ENCODE measurements around the gene HIPK2.

Gene HIPK2

DNA sequence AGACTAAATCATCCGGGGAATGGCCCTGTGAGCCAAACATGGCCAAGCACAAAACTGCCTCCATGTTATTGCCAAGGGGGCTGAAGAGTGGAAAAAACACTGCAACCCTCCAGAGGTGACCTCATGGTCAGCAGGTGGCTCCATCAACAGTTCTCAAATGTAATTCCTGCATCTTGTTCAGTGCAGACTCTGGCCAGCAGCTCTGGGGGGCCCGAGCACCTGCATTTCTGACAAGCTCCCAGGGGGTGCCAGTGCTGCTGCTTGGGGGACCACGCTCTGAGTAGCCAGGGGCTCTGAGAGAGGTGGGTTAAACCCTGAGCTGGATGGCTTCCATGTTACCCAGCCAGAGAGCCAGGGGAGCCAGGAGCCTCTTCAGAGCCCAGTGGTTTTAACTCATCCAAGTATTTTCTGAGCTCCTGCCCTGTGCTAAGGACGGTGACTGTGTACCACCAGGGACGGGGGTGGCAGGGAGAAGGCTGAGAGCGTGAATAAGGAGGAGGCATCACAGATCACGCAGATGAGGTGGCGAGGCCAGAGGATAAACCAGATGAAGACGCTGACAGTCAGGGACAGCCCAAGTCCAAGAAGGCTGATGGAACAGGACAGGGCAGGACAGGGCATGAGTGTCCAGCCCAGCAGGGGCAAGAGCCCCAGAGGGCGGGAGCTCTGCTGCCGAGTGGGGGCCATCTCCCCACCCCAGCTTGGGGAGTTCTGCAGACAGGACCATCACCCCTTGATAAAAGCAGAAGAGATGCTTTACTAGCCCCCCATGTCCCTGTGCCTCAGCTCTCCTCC, 201.4 kb downstream of the HIPK2 start:
- Histone ChIP-seq H3K79me2 (ENCODE audit: insufficient read depth, low read length) (no peaks in the 10 kb centered on the region), H3K36me3 (ENCODE audit: insufficient read depth, low read length) (no peaks in the 10 kb centered on the region), H3K9ac (ENCODE audit: low read length) (no peak overlapping the region), H3K27me3 (ENCODE audit: insufficient read depth, low read length) (no peaks in the 10 kb centered on the region), H3K9me2 (ENCODE audit: low read depth, low read length) (no peaks in the 10 kb centered on the region), H3K4me3 (ENCODE audit: low read depth, low read length, poor library complexity, severe bottlenecking) (no peak overlapping the region), H3K9me3 (ENCODE audit: low read length) (no peaks in the 10 kb centered on the region), H3K4me1 (ENCODE audit: insufficient read depth, low read length, severe bottlenecking) (no peaks in the 10 kb centered on the region), H3K27ac (ENCODE audit: low read depth, low read length, poor library complexity, severe bottlenecking) (no peak overlapping the region), H3K4me2 (ENCODE audit: low read length) (no peak overlapping the region), H2AFZ (ENCODE audit: low read length) (no peak overlapping the region), H3F3A (ENCODE audit: insufficient read depth, low read length) (no peaks in the 10 kb centered on the region), H4K20me1 (ENCODE audit: insufficient read depth, low read length) (no peaks in the 10 kb centered on the region)
- TF ChIP-seq, protein P1, sequence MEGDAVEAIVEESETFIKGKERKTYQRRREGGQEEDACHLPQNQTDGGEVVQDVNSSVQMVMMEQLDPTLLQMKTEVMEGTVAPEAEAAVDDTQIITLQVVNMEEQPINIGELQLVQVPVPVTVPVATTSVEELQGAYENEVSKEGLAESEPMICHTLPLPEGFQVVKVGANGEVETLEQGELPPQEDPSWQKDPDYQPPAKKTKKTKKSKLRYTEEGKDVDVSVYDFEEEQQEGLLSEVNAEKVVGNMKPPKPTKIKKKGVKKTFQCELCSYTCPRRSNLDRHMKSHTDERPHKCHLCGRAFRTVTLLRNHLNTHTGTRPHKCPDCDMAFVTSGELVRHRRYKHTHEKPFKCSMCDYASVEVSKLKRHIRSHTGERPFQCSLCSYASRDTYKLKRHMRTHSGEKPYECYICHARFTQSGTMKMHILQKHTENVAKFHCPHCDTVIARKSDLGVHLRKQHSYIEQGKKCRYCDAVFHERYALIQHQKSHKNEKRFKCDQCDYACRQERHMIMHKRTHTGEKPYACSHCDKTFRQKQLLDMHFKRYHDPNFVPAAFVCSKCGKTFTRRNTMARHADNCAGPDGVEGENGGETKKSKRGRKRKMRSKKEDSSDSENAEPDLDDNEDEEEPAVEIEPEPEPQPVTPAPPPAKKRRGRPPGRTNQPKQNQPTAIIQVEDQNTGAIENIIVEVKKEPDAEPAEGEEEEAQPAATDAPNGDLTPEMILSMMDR (IDR thresholded peaks at IDR 0.05; ENCODE audit: low read length), result no peak
- no peak for TF ChIP-seq EZH2 (IDR thresholded peaks at IDR 0.05; ENCODE audit: borderline replicate concordance, low read length)

DNA sequence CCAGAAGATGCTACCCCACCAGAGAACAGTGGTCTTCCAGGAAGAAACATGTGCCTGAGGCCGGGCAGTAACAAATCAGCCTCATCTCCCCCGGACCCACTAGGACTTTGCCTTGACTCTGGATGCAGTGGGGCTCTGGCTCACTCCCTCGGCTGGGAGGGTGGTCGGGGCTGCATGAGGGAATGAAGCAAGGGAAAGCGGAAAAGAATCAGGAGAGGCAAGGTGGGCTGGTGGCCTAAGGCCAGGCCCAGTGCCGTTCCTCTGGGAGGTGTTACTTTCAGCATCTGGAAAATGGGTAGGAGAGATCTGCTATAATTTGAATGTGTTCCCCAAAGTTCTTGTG, 202.5 kb downstream of the HIPK2 start:
- Histone ChIP-seq H2AFZ (ENCODE audit: low read length) (no peak overlapping the region), H3K9me2 (ENCODE audit: low read depth, low read length) (no peaks in the 10 kb centered on the region), H3K27me3 (ENCODE audit: insufficient read depth, low read length) (no peaks in the 10 kb centered on the region), H3K27ac (ENCODE audit: low read depth, low read length, poor library complexity, severe bottlenecking) (no peak overlapping the region), H4K20me1 (ENCODE audit: insufficient read depth, low read length) (no peaks in the 10 kb centered on the region), H3K9ac (ENCODE audit: low read length) (no peak overlapping the region), H3K4me2 (ENCODE audit: low read length) (no peak overlapping the region), H3K79me2 (ENCODE audit: insufficient read depth, low read length) (no peaks in the 10 kb centered on the region), H3K9me3 (ENCODE audit: low read length) (no peaks in the 10 kb centered on the region), H3K4me1 (ENCODE audit: insufficient read depth, low read length, severe bottlenecking) (no peaks in the 10 kb centered on the region), H3K36me3 (ENCODE audit: insufficient read depth, low read length) (no peaks in the 10 kb centered on the region), H3F3A (ENCODE audit: insufficient read depth, low read length) (no peaks in the 10 kb centered on the region), H3K4me3 (ENCODE audit: low read depth, low read length, poor library complexity, severe bottlenecking) (no peak overlapping the region)
- TF ChIP-seq, protein P1 (IDR thresholded peaks at IDR 0.05; ENCODE audit: low read length), result no peak
- no peak for TF ChIP-seq EZH2 (IDR thresholded peaks at IDR 0.05; ENCODE audit: borderline replicate concordance, low read length)

DNA sequence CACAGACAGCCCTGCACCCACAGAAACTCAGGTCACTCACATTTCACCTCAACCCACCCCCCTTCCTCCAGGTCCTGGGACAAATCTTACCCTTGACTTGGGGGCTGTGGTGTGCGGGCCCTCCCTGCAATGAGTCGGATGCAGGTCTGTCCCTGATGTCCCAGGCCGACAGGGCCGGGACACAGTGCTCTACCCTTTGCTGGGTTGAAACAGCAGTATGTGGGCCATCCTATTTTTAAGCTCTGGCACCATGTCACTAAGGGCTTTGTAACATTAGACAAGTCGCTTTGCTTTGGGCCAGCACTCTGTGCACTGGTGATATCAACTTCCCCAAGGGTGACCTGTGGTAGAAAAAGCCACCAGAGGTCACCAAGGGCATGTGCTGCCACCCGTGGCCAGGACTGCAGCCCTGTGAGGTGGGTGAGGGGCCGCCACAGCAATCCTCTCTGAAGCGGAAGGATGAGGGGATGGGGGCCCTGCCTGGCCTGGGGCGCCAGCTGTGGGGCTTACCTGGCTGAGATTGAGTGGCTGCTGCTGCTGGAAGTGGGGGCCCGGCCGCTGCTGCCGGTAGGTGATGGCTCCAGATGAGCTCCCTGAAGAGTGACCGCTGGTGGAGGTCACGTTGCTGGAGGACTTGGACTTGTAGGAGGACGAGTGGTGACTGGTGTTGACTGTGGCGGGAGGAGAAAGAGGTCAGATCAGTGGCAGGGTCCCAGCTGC, 203.0 kb downstream of the HIPK2 start:
- Histone ChIP-seq H3K4me2 (ENCODE audit: low read length) (no peak overlapping the region), H3K27me3 (ENCODE audit: insufficient read depth, low read length) (no peaks in the 10 kb centered on the region), H2AFZ (ENCODE audit: low read length) (no peak overlapping the region), H4K20me1 (ENCODE audit: insufficient read depth, low read length) (no peaks in the 10 kb centered on the region), H3K4me1 (ENCODE audit: insufficient read depth, low read length, severe bottlenecking) (no peaks in the 10 kb centered on the region), H3K9me2 (ENCODE audit: low read depth, low read length) (no peaks in the 10 kb centered on the region), H3K27ac (ENCODE audit: low read depth, low read length, poor library complexity, severe bottlenecking) (no peak overlapping the region), H3K9ac (ENCODE audit: low read length) (no peak overlapping the region), H3K4me3 (ENCODE audit: low read depth, low read length, poor library complexity, severe bottlenecking) (no peak overlapping the region), H3F3A (ENCODE audit: insufficient read depth, low read length) (no peaks in the 10 kb centered on the region), H3K36me3 (ENCODE audit: insufficient read depth, low read length) (no peaks in the 10 kb centered on the region), H3K79me2 (ENCODE audit: insufficient read depth, low read length) (no peaks in the 10 kb centered on the region), H3K9me3 (ENCODE audit: low read length) (no peaks in the 10 kb centered on the region)
- TF ChIP-seq EZH2 (IDR thresholded peaks at IDR 0.05; ENCODE audit: borderline replicate concordance, low read length), result no peak
- TF ChIP-seq, protein P1 (IDR thresholded peaks at IDR 0.05; ENCODE audit: low read length), result no peak

Data from OCI-LY1 (cell line).